Panc1 (cell line): ENCODE results near the gene MRPL55.

Experiments
- CTCF ChIP-seq: fragments of 450-650 bp; IDR thresholded peaks from 2 replicates; pipeline ENCODE4 v1.5.1; 2017; ENCODE audit warnings: mild to moderate bottlenecking
- SIN3A ChIP-seq: IDR thresholded peaks from 2 replicates; pipeline ENCODE4 v1.6.1; 2012; ENCODE audit warnings: low read depth, mild to moderate bottlenecking, low read length, moderate library complexity, borderline replicate concordance; ENCODE audit not compliant: insufficient read depth

GRCh38 chr1:228105270-228105995 lies 3.7 kb downstream of the MRPL55 start:
- TF ChIP-seq CTCF (no peak), SIN3A (no peak)
